ENCODE data around the gene ITPRIP.

GRCh38 chr10:104368381-104368780 lies 30.1 kb upstream of the ITPRIP start:
- no peak for TF ChIP-seq EZH2 (IDR thresholded peaks at IDR 0.05; ENCODE audit: borderline replicate concordance, low read depth, low read length, severe bottlenecking)
- no peak for TF ChIP-seq CTCF (IDR thresholded peaks at IDR 0.05; ENCODE audit: borderline replicate concordance, extremely low read depth, low read length, poor library complexity, severe bottlenecking)

Data from DND-41 (cell line).